CD4-positive, alpha-beta T cell treated with Interleukin-17A for 4 hours (primary cell): ENCODE data around the gene MYO1E.

Experiments
- DNase-seq: peaks from one replicate; pipeline ENCODE4 v3.0.0-alpha.2; 2020; ENCODE audit warnings: mixed read lengths

MYO1E gene

DNA sequence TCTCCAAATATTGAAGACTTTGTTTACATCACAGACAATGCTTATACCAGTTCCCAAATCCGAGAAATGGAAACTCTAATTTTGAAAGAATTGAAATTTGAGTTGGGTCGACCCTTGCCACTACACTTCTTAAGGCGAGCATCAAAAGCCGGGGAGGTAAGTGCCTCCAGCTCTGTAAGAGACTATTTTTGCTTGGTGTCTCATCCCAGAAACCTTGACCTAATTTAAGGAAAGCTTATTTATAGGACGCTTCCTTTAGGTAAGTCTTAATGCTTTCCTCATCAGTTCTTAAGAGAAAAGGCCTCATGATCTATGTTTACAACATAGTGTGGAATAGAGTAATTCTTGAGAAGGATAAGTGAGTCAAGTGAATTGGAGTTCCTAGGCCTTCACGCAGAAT, 255.9 kb downstream of the MYO1E start:
- no peak for DNase-seq

DNA sequence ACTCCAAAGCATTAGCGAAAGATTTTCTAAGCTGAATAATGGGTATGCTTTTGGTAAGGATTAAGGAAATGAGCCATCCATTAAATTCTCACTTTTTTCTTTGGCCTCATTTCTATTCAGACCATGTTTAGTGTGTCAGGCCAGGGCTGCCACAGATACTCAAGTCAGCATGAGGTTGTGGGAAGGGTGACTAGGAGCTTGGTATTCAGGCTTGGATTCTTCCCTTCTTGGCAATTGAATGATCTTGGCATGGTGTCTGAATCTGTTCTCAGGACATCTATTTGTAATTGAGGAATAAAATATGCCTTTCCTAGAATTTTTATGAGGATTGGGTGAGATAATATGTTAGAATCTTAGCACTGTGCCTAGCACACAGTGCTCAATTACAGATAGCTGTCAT, 256.5 kb downstream of the MYO1E start:
- DNase-seq, result no peak

DNA sequence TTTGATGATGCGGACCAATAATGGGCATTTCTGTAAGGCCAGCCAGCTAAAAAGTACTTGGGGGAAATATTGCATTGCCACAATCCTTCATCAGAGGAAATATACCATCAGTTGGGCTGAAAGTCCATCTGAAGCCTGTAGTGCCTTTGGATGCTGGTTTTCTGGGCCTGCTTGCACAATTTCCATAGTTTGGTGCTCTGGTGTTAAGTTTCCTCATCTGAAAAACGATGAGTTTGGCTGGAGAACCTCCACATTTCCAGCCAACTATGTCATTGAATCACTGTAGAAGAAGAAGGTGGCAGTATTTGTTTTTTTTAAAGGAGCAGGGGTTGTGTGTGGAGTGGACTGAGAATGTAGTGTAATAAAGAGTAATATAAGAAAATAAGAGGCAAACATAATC, 257.6 kb downstream of the MYO1E start:
- DNase-seq, result no peak

DNA sequence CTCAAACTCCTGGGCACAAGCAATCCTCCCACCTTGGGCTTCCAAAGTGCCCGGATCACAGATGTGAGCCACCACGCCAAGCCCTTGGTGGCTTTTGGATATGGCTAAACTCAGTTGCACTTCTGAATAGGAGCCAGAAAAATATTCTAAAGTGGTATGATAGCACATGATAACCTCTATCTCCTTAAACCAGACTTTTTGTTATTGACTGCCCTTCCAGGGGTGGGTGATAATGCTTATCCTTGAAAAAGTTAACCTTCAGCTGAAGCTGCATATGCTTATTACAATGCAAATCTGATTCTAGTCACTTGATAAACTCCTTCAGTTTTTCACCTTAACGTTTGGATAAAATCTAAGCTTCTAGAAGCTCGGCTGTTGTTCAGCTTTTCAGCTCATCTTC, 261.4 kb downstream of the MYO1E start:
- DNase-seq, result no peak

DNA sequence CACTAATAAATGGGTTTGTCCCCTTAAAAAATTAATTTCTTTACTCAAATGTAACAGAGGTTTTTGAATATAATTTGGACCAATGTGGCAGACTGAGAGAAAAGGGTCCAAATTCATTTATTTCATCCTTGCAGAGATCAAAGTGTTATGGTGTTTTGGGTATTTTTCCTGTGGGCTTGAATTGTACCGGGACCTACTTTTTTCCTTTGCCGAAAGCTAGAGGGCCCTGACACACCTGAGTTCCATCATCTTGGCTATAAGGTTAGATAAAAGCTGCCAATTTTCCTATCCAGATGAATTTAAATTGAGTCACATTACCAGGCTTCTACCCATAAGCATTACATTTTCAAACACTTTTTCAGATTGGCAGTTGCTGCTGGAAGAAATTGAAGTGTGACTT, 266.8 kb downstream of the MYO1E start:
- no peak for DNase-seq

DNA sequence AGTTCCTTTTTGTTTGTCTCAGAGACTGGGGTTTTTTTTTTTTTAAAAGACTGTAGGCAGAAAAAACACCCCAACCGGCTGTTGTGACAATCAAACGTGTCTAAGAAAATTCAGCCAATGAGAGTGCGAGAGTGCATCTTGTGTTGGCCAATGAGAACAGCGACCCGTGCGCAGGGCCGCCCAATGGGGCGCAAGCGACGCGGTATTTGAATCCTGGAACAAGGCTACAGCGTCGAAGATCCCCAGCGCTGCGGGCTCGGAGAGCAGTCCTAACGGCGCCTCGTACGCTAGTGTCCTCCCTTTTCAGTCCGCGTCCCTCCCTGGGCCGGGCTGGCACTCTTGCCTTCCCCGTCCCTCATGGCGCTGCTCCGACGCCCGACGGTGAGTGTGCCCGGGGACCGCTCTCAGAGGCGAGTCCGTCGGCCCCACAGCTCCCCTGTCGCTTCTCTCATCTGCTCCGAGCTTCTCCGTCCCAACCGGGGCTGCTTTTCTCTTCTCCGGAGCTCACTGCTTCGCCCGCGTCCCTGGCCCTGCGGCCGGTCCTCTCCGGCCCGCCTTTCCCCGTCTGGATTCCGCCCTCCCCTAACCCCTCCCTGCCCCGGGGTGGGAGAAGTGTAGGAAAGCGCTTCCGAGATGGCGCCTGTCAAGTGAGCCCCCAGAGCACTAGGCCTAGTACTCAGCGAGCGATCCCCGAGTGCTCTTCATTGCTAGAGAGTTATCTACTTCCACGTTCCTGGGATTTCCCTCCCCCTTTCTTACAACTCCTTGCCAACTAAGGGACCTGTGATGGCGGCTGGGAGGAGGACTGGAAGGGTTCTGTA, 267.5 kb downstream of the MYO1E start, which contains the start of gene CCNB2:
CCNB2 (plus strand) TSS at position 235 of the 821 bp plus-strand sequence; CDS start at position 358, 123 bp downstream.
- DNase-seq, result peak; percentile 83

DNA sequence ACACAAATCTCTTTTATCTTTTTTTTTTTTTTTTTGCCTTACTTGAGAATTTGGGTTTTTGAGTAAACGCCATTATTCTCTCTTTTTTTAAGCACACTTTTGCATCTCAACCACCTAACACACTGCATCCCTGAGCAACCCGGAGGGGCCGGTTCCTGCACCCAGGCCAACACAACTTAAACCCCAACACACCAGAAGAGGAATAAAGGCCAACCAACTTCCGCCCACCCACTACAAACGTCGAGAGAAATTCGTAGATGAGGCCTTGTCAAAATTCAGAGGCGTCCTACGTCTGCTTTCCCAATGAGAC, 268.1 kb downstream of the MYO1E start:
- DNase-seq, result no peak

DNA sequence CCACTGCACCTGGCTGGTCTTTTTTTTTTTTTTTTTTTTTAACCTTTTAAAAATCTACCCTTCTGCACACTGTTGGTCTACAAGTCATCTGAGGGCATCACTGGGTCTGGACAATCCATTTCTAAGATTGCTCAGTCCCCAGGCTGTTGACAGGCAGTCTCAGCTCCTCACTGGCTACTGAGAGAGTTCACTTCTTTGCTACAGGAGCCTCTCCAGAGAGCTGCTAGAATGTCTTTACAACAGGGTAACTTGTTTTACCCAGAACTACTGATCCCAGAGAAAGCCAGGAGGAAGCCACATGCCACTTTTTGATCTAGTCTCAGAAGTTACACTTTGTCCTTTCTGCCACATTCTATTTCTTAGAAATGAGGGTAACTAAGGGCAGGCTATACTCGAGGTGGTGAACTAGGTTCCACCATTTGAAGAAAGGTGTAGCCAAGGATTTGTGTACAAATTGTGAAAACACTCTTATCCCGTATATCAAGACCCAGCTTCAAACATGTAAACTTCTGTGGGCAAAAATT, 273.4 kb downstream of the MYO1E start:
- no peak for DNase-seq

DNA sequence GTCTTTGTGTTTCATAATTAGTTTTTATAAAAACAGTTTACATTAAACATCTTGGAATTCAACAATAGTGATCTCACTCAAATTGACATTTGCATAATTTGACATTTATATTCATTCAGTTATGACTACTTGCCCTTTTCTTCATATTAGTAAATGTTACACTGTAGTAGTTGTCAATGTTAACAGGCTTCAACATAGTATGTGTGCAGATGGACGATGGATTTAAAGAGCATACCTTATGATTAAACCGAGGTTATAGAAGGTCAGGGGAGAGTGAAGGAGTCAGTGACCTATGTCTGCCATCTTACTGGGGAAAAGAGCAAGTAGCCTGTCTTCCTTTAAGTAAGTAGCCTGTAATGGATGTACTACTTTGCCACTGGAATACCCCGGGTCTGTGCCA, 276.2 kb downstream of the MYO1E start:
- DNase-seq, result no peak

DNA sequence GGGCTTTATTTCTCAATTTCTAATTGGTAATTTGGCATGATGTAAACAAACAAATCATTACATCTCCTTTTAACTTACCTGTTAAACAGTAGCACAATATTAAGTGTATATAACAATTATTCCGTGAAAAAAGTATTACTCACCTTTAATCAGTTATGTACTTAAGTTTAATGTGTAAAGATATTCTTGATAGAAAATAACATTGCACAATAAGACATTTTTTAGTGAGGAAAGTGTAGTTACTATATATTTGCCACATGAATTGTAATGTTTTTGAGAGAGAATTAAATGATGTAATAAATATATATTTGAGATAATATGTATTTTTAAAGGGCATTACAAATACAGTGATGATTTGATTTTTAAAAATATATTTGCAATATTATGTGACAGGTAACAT, 278.6 kb downstream of the MYO1E start:
- no peak for DNase-seq

DNA sequence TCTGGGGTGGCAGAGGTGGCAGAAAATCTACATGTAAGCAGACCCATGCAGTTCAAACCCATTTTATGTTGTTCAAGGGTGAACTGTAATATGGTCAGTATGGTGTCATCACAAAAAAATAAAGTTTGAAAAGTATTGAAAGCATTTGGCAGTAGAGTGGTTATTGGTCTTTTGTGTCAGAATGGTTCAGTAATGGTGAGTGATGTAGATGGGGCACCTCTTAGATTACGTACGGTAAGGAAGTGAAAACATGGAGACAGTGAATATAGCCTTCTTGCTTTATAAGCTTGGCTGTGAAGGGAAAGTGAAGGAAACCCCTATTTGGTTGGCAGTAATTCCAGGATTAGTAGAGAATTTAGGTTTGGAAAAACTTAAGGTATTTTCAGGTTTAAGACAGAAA, 284.9 kb downstream of the MYO1E start:
- no peak for DNase-seq
